Fibroblast of lung (primary cell): Measurements from ENCODE around the gene TFDP2. TPM values are rescaled to one million over a fixed set of nuclear protein-coding genes. Genes with fewer than 3 reads are reported as not detected.

Source experiments
- DNase-seq, 2 donors: peaks; one replicate each; pipeline versions ENCODE4 v3.0.0 to v3.0.0-alpha.2; 2010; ENCODE audit warnings: low read depth in 2 of 2
- H2AFZ ChIP-seq: 2 replicates; pipeline ENCODE4 v1.5.1; 2012; ENCODE audit warnings: low read length, control low read depth, inconsistent platforms
- H3K27ac ChIP-seq: 2 replicates; pipeline ENCODE4 v1.5.1; 2011; ENCODE audit warnings: low read length, control low read depth; ENCODE audit not compliant: insufficient read depth
- H3K27me3 ChIP-seq: 2 replicates; pipeline ENCODE4 v1.5.1; 2011; ENCODE audit warnings: mild to moderate bottlenecking, low read length; ENCODE audit not compliant: control insufficient read depth, insufficient read depth
- H3K36me3 ChIP-seq: 2 replicates; pipeline ENCODE4 v1.5.1; 2011; ENCODE audit warnings: low read length; ENCODE audit not compliant: control insufficient read depth, insufficient read depth
- H3K4me1 ChIP-seq: 2 replicates; pipeline ENCODE4 v1.5.1; 2011; ENCODE audit warnings: low read length; ENCODE audit not compliant: control insufficient read depth, insufficient read depth; ENCODE audit errors: extremely low read depth
- H3K4me2 ChIP-seq: 2 replicates; pipeline ENCODE4 v1.5.1; 2011; ENCODE audit warnings: low read length, control low read depth; ENCODE audit not compliant: insufficient read depth; ENCODE audit errors: extremely low read depth
- H3K4me3 ChIP-seq, 4 experiments: fragments of 200-600 bp in 1 of 4; sonication (generic) in 1 of 4; replicated peaks in 1 of 4; 2 replicates each; pipeline ENCODE4 v1.5.1; 2011 to 2016; ENCODE audit warnings: low read length in 4 of 4, low read depth in 3 of 4, mild to moderate bottlenecking in 3 of 4, control low read depth in 2 of 4, inconsistent platforms in 1 of 4, mixed read lengths in 1 of 4; ENCODE audit not compliant: insufficient read depth in 1 of 4; ENCODE audit errors: control extremely low read depth in 1 of 4
- H3K79me2 ChIP-seq: 2 replicates; pipeline ENCODE4 v1.5.1; 2012; ENCODE audit warnings: mild to moderate bottlenecking, low read length, inconsistent platforms; ENCODE audit not compliant: control insufficient read depth, insufficient read depth
- H3K9ac ChIP-seq: 2 replicates; pipeline ENCODE4 v1.5.1; 2011; ENCODE audit warnings: mild to moderate bottlenecking, low read length, control low read depth; ENCODE audit not compliant: insufficient read depth
- H3K9me3 ChIP-seq: 2 replicates; pipeline ENCODE4 v1.5.1; 2012; ENCODE audit warnings: low read depth, low read length; ENCODE audit not compliant: control insufficient read depth, insufficient read depth
- H4K20me1 ChIP-seq: 2 replicates; pipeline ENCODE4 v1.5.1; 2011; ENCODE audit warnings: low read length; ENCODE audit not compliant: control insufficient read depth, insufficient read depth; ENCODE audit errors: extremely low read depth
- CTCF ChIP-seq, 2 donors: IDR thresholded peaks in 1 of 2; conservative IDR thresholded peaks in 1 of 2; 1 replicate in 1 of 2; 2 replicates in 1 of 2; pipeline ENCODE4 v1.5.1; 2011 to 2012; ENCODE audit warnings: low read length in 2 of 2, control low read depth in 1 of 2, inconsistent platforms in 1 of 2, low read depth in 1 of 2, mild to moderate bottlenecking in 1 of 2
- EZH2 ChIP-seq: IDR thresholded peaks from 2 replicates; pipeline ENCODE4 v1.5.1; 2012; ENCODE audit warnings: low read length, control low read depth, mild to moderate bottlenecking; ENCODE audit errors: missing control alignments
- polyA plus RNA-seq, 2 donors: library from polyadenylated mRNA; depleted of rRNA in 1 of 2; stranded (reverse) in 1 of 2; unstranded in 1 of 2; fragments of >200 nt; gene quantifications; 2 replicates each; pipeline ENCODE4 v1.2.1, GENCODE V29; 2011 to 2012; ENCODE audit warnings: missing spikeins in 1 of 2
- total RNA-seq: library from RNA; depleted of rRNA; stranded (reverse); fragments of >200 nt; gene quantifications from 2 replicates; pipeline ENCODE4 v1.2.1, GENCODE V29; 2014

The TFDP2 gene
- total and polyA plus RNA-seq, 2 donors (not counting 1 experiment from before 2014, with no cell fraction given) = 25.1 to 83.7 TPM

- Histone ChIP-seq H3K27me3 (no peaks in the 10 kb centered on the region), H3K9ac (no peak overlapping the region), H3K36me3 (no peaks in the 10 kb centered on the region), H3K4me2 (no peak overlapping the region), H3K9me3 (no peaks in the 10 kb centered on the region), H3K79me2 (peaks cover 28% of the 10 kb centered on the region), H3K27ac (no peak overlapping the region), H4K20me1 (no peaks in the 10 kb centered on the region), H3K4me3 (no peak overlapping the region), H2AFZ (no peak overlapping the region), H3K4me1 (no peaks in the 10 kb centered on the region)
- TF ChIP-seq CTCF (conservative IDR thresholded peaks at IDR 0.05 in 1 of 2, IDR thresholded peaks at IDR 0.05 in 1 of 2; ENCODE audit: low read depth in 1 of 2, low read length in 2 of 2) (no peak), EZH2 (no peak)
- DNase-seq = no peak
These were observed 247.4 kb downstream of the TFDP2 start for GRCh38 chr3:141901914-141902313.

- TF ChIP-seq CTCF (conservative IDR thresholded peaks at IDR 0.05 in 1 of 2, IDR thresholded peaks at IDR 0.05 in 1 of 2; ENCODE audit: low read depth in 1 of 2, low read length in 2 of 2) (no peak), EZH2 (no peak)
- no peak overlapping the region for H3K4me3 ChIP-seq
- no peak overlapping the region for H3K27ac ChIP-seq
These were observed 249.0 kb downstream of the TFDP2 start for GRCh38 chr3:141900343-141900742.

GRCh38 chr3:141898908-141899307 lies 250.4 kb downstream of the TFDP2 start:
- no peaks in the 10 kb centered on the region for H3K9me3 ChIP-seq
- H3K27ac ChIP-seq = no peak overlapping the region
- H3K4me1 ChIP-seq = peaks cover 4% of the 10 kb centered on the region
- no peaks in the 10 kb centered on the region for H3K27me3 ChIP-seq
- no peak overlapping the region for H3K4me3 ChIP-seq
- H3K79me2 ChIP-seq = peaks cover 42% of the 10 kb centered on the region
- TF ChIP-seq EZH2 = no peak
- TF ChIP-seq CTCF (conservative IDR thresholded peaks at IDR 0.05 in 1 of 2, IDR thresholded peaks at IDR 0.05 in 1 of 2; ENCODE audit: low read depth in 1 of 2, low read length in 2 of 2) = no peak
- no peak overlapping the region for H3K9ac ChIP-seq
- no peak for DNase-seq
- H3K36me3 ChIP-seq = no peaks in the 10 kb centered on the region
- H2AFZ ChIP-seq = no peak overlapping the region
- no peak overlapping the region for H3K4me2 ChIP-seq
- H4K20me1 ChIP-seq = no peaks in the 10 kb centered on the region

More at GRCh38 chr3:141900343-141900742, 249.0 kb downstream of the TFDP2 start:
- H3K27me3 ChIP-seq = no peaks in the 10 kb centered on the region
- no peaks in the 10 kb centered on the region for H3K36me3 ChIP-seq
- H3K4me1 ChIP-seq = no peaks in the 10 kb centered on the region
- no peaks in the 10 kb centered on the region for H4K20me1 ChIP-seq
- no peak overlapping the region for H3K9ac ChIP-seq
- H3K4me2 ChIP-seq = no peak overlapping the region
- no peak for DNase-seq
- H2AFZ ChIP-seq = no peak overlapping the region
- H3K79me2 ChIP-seq = peaks cover 40% of the 10 kb centered on the region
- no peaks in the 10 kb centered on the region for H3K9me3 ChIP-seq
